ENCODE results near the gene UQCC3. TPM values are rescaled to one million over a fixed set of nuclear protein-coding genes. Genes with fewer than 3 reads are reported as not detected.
"Not testable (repeated sequence)": the region's sequence is repeated elsewhere in the genome, so short reads cannot be mapped to it uniquely, and the experiment has no call there.

Gene UQCC3
- total RNA-seq, 1 donor from 2014 or later = 6.1 TPM

- not testable (repeated sequence) for DNase-seq
Measured at GRCh38 chr11:62703921-62704320, 32.4 kb downstream of the UQCC3 start.

GRCh38 chr11:62705413-62705812 is 33.9 kb downstream of the UQCC3 start:
- peak; percentile 19 for DNase-seq

- DNase-seq = peak; percentile 96
Measured at GRCh38 chr11:62705880-62706849, 34.7 kb downstream of the UQCC3 start.

GRCh38 chr11:62706850-62707247 is 35.4 kb downstream of the UQCC3 start:
- DNase-seq = no peak

- DNase-seq = no peak
Measured at GRCh38 chr11:62707277-62707861, 35.9 kb downstream of the UQCC3 start, which contains the start of the genes BSCL2 and GNG3. Gene BSCL2 (minus strand): TSS chr11:62707424. CDS start chr11:62707195, 229 bp downstream. Gene GNG3 (plus strand): TSS chr11:62707676. CDS start chr11:62708296, 620 bp downstream.

- no peak for DNase-seq
Measured at GRCh38 chr11:62708392-62708791, 36.9 kb downstream of the UQCC3 start.

- no peak for DNase-seq
Measured at GRCh38 chr11:62708793-62709192, 37.3 kb downstream of the UQCC3 start.

- DNase-seq = peak; percentile 99
Measured at GRCh38 chr11:62709247-62710000, 38.0 kb downstream of the UQCC3 start.

- peak; percentile 55 for DNase-seq
Measured at GRCh38 chr11:62710001-62710345, 38.5 kb downstream of the UQCC3 start.

- no peak for DNase-seq
Measured at GRCh38 chr11:62712276-62712812, 40.9 kb downstream of the UQCC3 start.

- no peak for DNase-seq
Measured at GRCh38 chr11:62712861-62713260, 41.4 kb downstream of the UQCC3 start.

GRCh38 chr11:62713343-62713742 is 41.9 kb downstream of the UQCC3 start:
- no peak for DNase-seq

- no peak for DNase-seq
Measured at GRCh38 chr11:62715150-62716130, 44.0 kb downstream of the UQCC3 start.

GRCh38 chr11:62716206-62716605 is 44.7 kb downstream of the UQCC3 start:
- no peak for DNase-seq

- no peak for DNase-seq
Measured at GRCh38 chr11:62716816-62717215, 45.3 kb downstream of the UQCC3 start.

- no peak for DNase-seq
Measured at GRCh38 chr11:62719302-62719978, 48.0 kb downstream of the UQCC3 start.

- peak; percentile 40 for DNase-seq
Measured at GRCh38 chr11:62721994-62722393, 50.5 kb downstream of the UQCC3 start.

All from dermis blood vessel endothelial cell (primary cell).